AG09309 (cell line): ENCODE data around the gene TMEM239.
"Not testable (repeated sequence)": the region's sequence is repeated elsewhere in the genome, so short reads cannot be mapped to it uniquely, and the experiment has no call there.

Experiments
- DNase-seq: peaks from one replicate; pipeline ENCODE4 v3.0.0-alpha.2; 2010; ENCODE audit warnings: low read depth
- H3K4me3 ChIP-seq: 2 replicates; pipeline ENCODE4 v1.5.1; 2011; ENCODE audit warnings: mild to moderate bottlenecking, low read depth, low read length, moderate library complexity; ENCODE audit not compliant: control insufficient read depth
- CTCF ChIP-seq: IDR thresholded peaks from 2 replicates; pipeline ENCODE4 v1.5.1; 2011; ENCODE audit warnings: mild to moderate bottlenecking, low read depth, low read length, inconsistent platforms; ENCODE audit not compliant: insufficient read depth, control insufficient read depth; ENCODE audit errors: missing control alignments

TMEM239 gene

GRCh38 chr20:2820896-2821869 is 5.0 kb downstream of the TMEM239 start:
- DNase-seq, result no peak
- no peak for TF ChIP-seq CTCF
- H3K4me3 ChIP-seq, result no peak overlapping the region

- no peak for TF ChIP-seq CTCF
- no peak for DNase-seq
- no peak overlapping the region for H3K4me3 ChIP-seq
Observed at GRCh38 chr20:2822073-2822472, 5.9 kb downstream of the TMEM239 start.

GRCh38 chr20:2825761-2826160 is 9.6 kb downstream of the TMEM239 start:
- no peak for TF ChIP-seq CTCF
- DNase-seq, result no peak
- no peak overlapping the region for H3K4me3 ChIP-seq

- no peak for DNase-seq
- TF ChIP-seq CTCF, result no peak
- no peak overlapping the region for H3K4me3 ChIP-seq
Observed at GRCh38 chr20:2826655-2827054, 10.5 kb downstream of the TMEM239 start.

GRCh38 chr20:2829376-2829775 is 13.2 kb downstream of the TMEM239 start:
- no peak for TF ChIP-seq CTCF
- H3K4me3 ChIP-seq, result no peak overlapping the region

GRCh38 chr20:2831206-2831605 is 15.0 kb downstream of the TMEM239 start:
- DNase-seq, H3K4me3 ChIP-seq: not testable (repeated sequence)

More at GRCh38 chr20:2829376-2829775, 13.2 kb downstream of the TMEM239 start:
- DNase-seq, result no peak

GRCh38 chr20:2833761-2834160 is 17.6 kb downstream of the TMEM239 start:
- no peak overlapping the region for H3K4me3 ChIP-seq
- TF ChIP-seq CTCF, result no peak
- no peak for DNase-seq
